IMR-90 (cell line): ENCODE measurements around the gene MLIP. TPM values are rescaled to one million over a fixed set of nuclear protein-coding genes. Genes with fewer than 3 reads are reported as not detected.
A peak's percentile ranks its signal among the peaks of the same experiment; 100 is the strongest.

ENCODE experiments used
- ATAC-seq: fragments of 200-7000 bp; cut with Tn5 transposase; 2 replicates; pipeline ENCODE4 v1.9.1; 2020; ENCODE audit warnings: low read depth, mild to moderate bottlenecking, moderate library complexity
- BruUV-seq: library from RNA; stranded (reverse); fragments of 400-500 nt; replicated peaks from 2 replicates; lab custom pipeline; 2021; lab: Mats Ljungman, UMichigan
- CTCF ChIA-PET: fragments of 300-600 bp; formaldehyde crosslinking; extraction: SDS; loops from one replicate; lab custom pipeline; 2021; ENCODE audit warnings: antibody characterized with exemption; lab: Yijun Ruan, JAX
- POLR2A ChIA-PET: fragments of 300-600 bp; sonication (Branson Sonifier 250); formaldehyde crosslinking; loops from one replicate; lab custom pipeline; 2022; ENCODE audit warnings: antibody characterized with exemption; ENCODE audit not compliant: unreplicated experiment; lab: Charles Lee
- DNase-seq: peaks from one replicate; pipeline ENCODE4 v3.0.0; 2013
- H2AFZ ChIP-seq: replicated peaks from 2 replicates; pipeline ENCODE3; 2013; ENCODE audit warnings: low read length, mild to moderate bottlenecking; ENCODE audit not compliant: poor library complexity
- H2AK5ac ChIP-seq: 2 replicates; pipeline ENCODE4 v1.6.1; 2013; ENCODE audit warnings: low read depth, low read length, inconsistent platforms
- H2AK9ac ChIP-seq: replicated peaks from 2 replicates; pipeline ENCODE3; 2013; ENCODE audit warnings: mild to moderate bottlenecking, low read depth, low read length, moderate library complexity; ENCODE audit not compliant: poor library complexity
- H2BK120ac ChIP-seq: 2 replicates; pipeline ENCODE4 v1.6.1; 2013; ENCODE audit warnings: low read depth, low read length, inconsistent platforms
- H2BK15ac ChIP-seq: 3 replicates; pipeline ENCODE4 v1.6.1; 2013; ENCODE audit warnings: low read depth, low read length, inconsistent platforms
- H2BK20ac ChIP-seq: 2 replicates; pipeline ENCODE4 v1.6.1; 2013; ENCODE audit warnings: low read depth, mild to moderate bottlenecking, inconsistent platforms, low read length, moderate library complexity
- H2BK5ac ChIP-seq: 2 replicates; pipeline ENCODE4 v1.6.1; 2013; ENCODE audit warnings: mild to moderate bottlenecking, low read depth, low read length, inconsistent platforms; ENCODE audit not compliant: poor library complexity, severe bottlenecking
- H3K14ac ChIP-seq: replicated peaks from 2 replicates; pipeline ENCODE4 v1.6.1; 2013; ENCODE audit warnings: low read depth, low read length, inconsistent platforms
- H3K18ac ChIP-seq: 2 replicates; pipeline ENCODE4 v1.6.1; 2013; ENCODE audit warnings: low read depth, low read length, control low read depth
- H3K23ac ChIP-seq: 2 replicates; pipeline ENCODE4 v1.6.1; 2013; ENCODE audit warnings: low read depth, low read length, inconsistent platforms
- H3K27ac ChIP-seq: 2 replicates; pipeline ENCODE4 v1.5.1; 2013; ENCODE audit warnings: mild to moderate bottlenecking, control low read depth, low read length; ENCODE audit not compliant: insufficient read depth
- H3K27me3 ChIP-seq: 2 replicates; pipeline ENCODE4 v1.6.1; 2013; ENCODE audit warnings: low read length; ENCODE audit not compliant: control insufficient read depth, insufficient read depth
- H3K36me3 ChIP-seq: 2 replicates; pipeline ENCODE4 v1.6.1; 2013; ENCODE audit warnings: low read length, mixed read lengths; ENCODE audit not compliant: control insufficient read depth, insufficient read depth
- H3K4ac ChIP-seq: 2 replicates; pipeline ENCODE4 v1.6.1; 2013; ENCODE audit warnings: low read depth, low read length, inconsistent platforms
- H3K4me1 ChIP-seq: 2 replicates; pipeline ENCODE4 v1.6.1; 2013; ENCODE audit warnings: low read length, mixed read lengths; ENCODE audit not compliant: control insufficient read depth, insufficient read depth
- H3K4me2 ChIP-seq: 2 replicates; pipeline ENCODE4 v1.6.1; 2013; ENCODE audit warnings: low read depth, mild to moderate bottlenecking, control low read depth, low read length, moderate library complexity
- H3K4me3 ChIP-seq: 2 replicates; pipeline ENCODE4 v1.5.1; 2013; ENCODE audit warnings: low read depth, mild to moderate bottlenecking, control low read depth, low read length, moderate library complexity; ENCODE audit not compliant: insufficient read depth
- H3K56ac ChIP-seq: 2 replicates; pipeline ENCODE4 v1.6.1; 2013; ENCODE audit warnings: low read length, inconsistent platforms; ENCODE audit not compliant: insufficient read depth; ENCODE audit errors: extremely low read depth
- H3K79me1 ChIP-seq, 2 experiments: 2 replicates each; pipeline ENCODE4 v1.6.1; 2013; ENCODE audit warnings: low read length in 2 of 2, inconsistent platforms in 1 of 2, low read depth in 1 of 2
- H3K9ac ChIP-seq: 2 replicates; pipeline ENCODE4 v1.6.1; 2013; ENCODE audit warnings: low read depth, low read length, control low read depth
- H3K9me1 ChIP-seq: 2 replicates; pipeline ENCODE4 v1.6.1; 2013; ENCODE audit warnings: low read length, inconsistent platforms; ENCODE audit not compliant: insufficient read depth
- H3K9me3 ChIP-seq: 2 replicates; pipeline ENCODE4 v1.6.1; 2013; ENCODE audit warnings: low read length; ENCODE audit not compliant: control insufficient read depth, insufficient read depth
- H4K20me1 ChIP-seq: 2 replicates; pipeline ENCODE4 v1.6.1; 2013; ENCODE audit warnings: low read length, inconsistent platforms; ENCODE audit not compliant: insufficient read depth
- H4K5ac ChIP-seq: 2 replicates; pipeline ENCODE4 v1.6.1; 2013; ENCODE audit warnings: mild to moderate bottlenecking, low read depth, low read length, control low read depth
- H4K8ac ChIP-seq, 2 experiments: 2 replicates each; pipeline ENCODE4 v1.6.1; 2013; ENCODE audit warnings: low read depth in 2 of 2, low read length in 2 of 2, control low read depth in 1 of 2, inconsistent platforms in 1 of 2
- H4K91ac ChIP-seq: 2 replicates; pipeline ENCODE4 v1.6.1; 2013; ENCODE audit warnings: low read depth, low read length, inconsistent platforms; ENCODE audit not compliant: insufficient read depth
- MXI1 ChIP-seq: IDR thresholded peaks from 2 replicates; pipeline ENCODE4 v1.6.1; 2012; ENCODE audit warnings: low read depth, mild to moderate bottlenecking, low read length, moderate library complexity, borderline replicate concordance
- WGBS, 2 experiments: methylation state at CpG; one replicate each; pipeline versions ENCODE4 v1.1.5 to v1.1.7; 2013; ENCODE audit warnings: missing lambda C conversion rate in 2 of 2; ENCODE audit not compliant: insufficient read length in 1 of 2; ENCODE audit errors: extremely low coverage in 2 of 2; 5-methylcytosine and 5-hydroxymethylcytosine counted together
- dilution Hi-C: fragments of 300-500 bp; cut with HindIII; formaldehyde crosslinking; loops from one replicate; pipeline ENCODE4 v1.14.3; 2018; ENCODE audit warnings: low sequenced_read_pairs; ENCODE audit not compliant: unreplicated experiment
- in situ Hi-C: fragments of 300-500 bp; cut with MboI; formaldehyde crosslinking; loops from 3 replicates; pipeline ENCODE4 v1.14.3; 2019; ENCODE audit warnings: low sequenced_read_pairs, inconsistent platforms, mixed read lengths
- intact Hi-C: fragments of 100-400 bp; cut with micrococcal nuclease; formaldehyde crosslinking; loops from 2 replicates; pipeline ENCODE4 v1.10.0; 2022
- polyA plus RNA-seq, 3 experiments: library from polyadenylated mRNA; depleted of rRNA; stranded (reverse); fragments of >200 nt; gene quantifications; 2 replicates each; pipeline ENCODE4 v1.2.3, GENCODE V29; 2012; ENCODE audit warnings: low replicate concordance in 1 of 3
- total RNA-seq: library from RNA; depleted of rRNA; stranded (reverse); fragments of >200 nt; gene quantifications from 2 replicates; pipeline ENCODE4 v1.2.3, GENCODE V29; 2012

The MLIP gene
- total and polyA plus RNA-seq, 2 of the 4 experiments (the other 2 are of a cell fraction): not detected

DNA sequence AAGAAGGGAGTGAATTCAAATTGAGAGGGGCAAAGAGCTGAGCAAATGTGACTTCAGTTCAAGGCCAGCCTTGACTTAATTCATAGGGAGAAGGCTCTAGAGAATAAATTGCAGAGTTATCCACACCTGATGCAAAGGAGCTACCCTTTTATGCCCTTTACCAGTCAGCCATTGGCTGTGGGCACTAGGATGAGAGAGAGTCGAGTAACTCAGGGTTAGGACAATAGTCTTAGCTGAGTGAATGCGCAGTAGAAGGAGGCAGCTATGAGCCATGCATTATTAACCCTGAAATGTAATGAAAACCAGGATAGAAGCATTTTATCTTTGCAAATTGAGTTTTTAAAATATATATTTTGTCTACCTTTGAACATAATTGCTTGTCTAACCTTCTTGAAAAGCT lies 134.0 kb downstream of the MLIP start:
- no peaks in the 10 kb centered on the region for H3K4me1 ChIP-seq
- H3K14ac ChIP-seq: no peak overlapping the region
- no peak overlapping the region for H3K56ac ChIP-seq
- in situ Hi-C loops: no loop called here
- no peaks in the 10 kb centered on the region for H4K20me1 ChIP-seq
- dilution Hi-C loops: no loop called here
- no peak overlapping the region for H2BK5ac ChIP-seq
- CTCF ChIA-PET: interaction anchor here (0.7 to 1.6 kb wide), 4 partner anchors 11 to 1003 kb away, joined by 3 to 7 read pairs (median 4); no protein-coding TSS in a partner anchor
- no peak overlapping the region for H4K5ac ChIP-seq
- H3K36me3 ChIP-seq: no peaks in the 10 kb centered on the region
- H4K8ac ChIP-seq: no peak overlapping the region
- DNase-seq: no peak
- intact Hi-C loops: no loop called here
- POLR2A ChIA-PET: no interaction called here
- no TSS peak for BruUV-seq
- no peak overlapping the region for H3K9ac ChIP-seq
- H2BK15ac ChIP-seq: no peak overlapping the region
- H4K91ac ChIP-seq: no peak overlapping the region
- no peak for ATAC-seq
- H3K4me3 ChIP-seq: no peak overlapping the region
- H3K27me3 ChIP-seq: no peaks in the 10 kb centered on the region
- no peak overlapping the region for H3K4ac ChIP-seq
- no CpG with 5 or more reads among the region's 2 CpGs for WGBS, 2 experiments
- no peaks in the 10 kb centered on the region for H3K9me3 ChIP-seq
- no peaks in the 10 kb centered on the region for H3K79me1 ChIP-seq
- H2BK20ac ChIP-seq: peak overlapping the region; percentile 35; the same call in 1 of the 2 replicates
- TF ChIP-seq MXI1: no peak
- no peak overlapping the region for H3K23ac ChIP-seq
- no peak overlapping the region for H2AK9ac ChIP-seq
- H2AK5ac ChIP-seq: 0 out of 2 replicates have a peak overlapping the region, but pooled peaks have one; percentile 60
- no peak overlapping the region for H2AFZ ChIP-seq
- no peak overlapping the region for H3K4me2 ChIP-seq
- H3K18ac ChIP-seq: no peak overlapping the region
- H2BK120ac ChIP-seq: no peak overlapping the region; the same call in 1 of the 2 replicates
- H3K9me1 ChIP-seq: no peaks in the 10 kb centered on the region
- no peak overlapping the region for H3K27ac ChIP-seq
